HepG2 (cell line): ENCODE results near the gene DOK7. TPM values are rescaled to one million over a fixed set of nuclear protein-coding genes. Genes with fewer than 3 reads are reported as not detected.

Source experiments
- CCAR2 ChIP-seq: fragments of 200-400 bp; formaldehyde crosslinking; optimal IDR thresholded peaks from 2 replicates; pipeline ENCODE3; 2018; ENCODE audit warnings: low read depth, mild to moderate bottlenecking, low read length, moderate library complexity
- HCFC1 ChIP-seq: fragments of 150-350 bp; IDR thresholded peaks from 2 replicates; pipeline ENCODE4 v1.6.1; 2014; ENCODE audit warnings: low read depth, low read length
- HDAC2 ChIP-seq: sonication (generic); formaldehyde crosslinking; IDR thresholded peaks from 2 replicates; pipeline ENCODE4 v1.4.0; 2020; ENCODE audit warnings: missing genetic modification reagents
- HNRNPLL ChIP-seq: fragments of 200-400 bp; formaldehyde crosslinking; IDR thresholded peaks from 2 replicates; pipeline ENCODE4 v1.6.1; 2017; ENCODE audit warnings: mild to moderate bottlenecking, low read depth, low read length; ENCODE audit not compliant: poor library complexity, severe bottlenecking
- MEIS2 ChIP-seq: sonication (generic); formaldehyde crosslinking; IDR thresholded peaks from 2 replicates; pipeline ENCODE4 v1.9.0; 2021; ENCODE audit warnings: mild to moderate bottlenecking, missing genetic modification reagents
- NR1H2 ChIP-seq: sonication (generic); formaldehyde crosslinking; IDR thresholded peaks from 2 replicates; pipeline ENCODE4 v1.8.1; 2022; ENCODE audit warnings: low read depth, missing genetic modification reagents, borderline replicate concordance
- ONECUT2 ChIP-seq: sonication (generic); formaldehyde crosslinking; IDR thresholded peaks from 2 replicates; pipeline ENCODE4 v1.4.0; 2020; ENCODE audit warnings: missing genetic modification reagents
- RARA ChIP-seq: IDR thresholded peaks from 2 replicates; pipeline ENCODE4 v1.6.1; 2016; ENCODE audit warnings: missing genetic modification reagents, missing compliant biosample characterization
- STAG1 ChIP-seq: sonication (generic); formaldehyde crosslinking; IDR thresholded peaks from 2 replicates; pipeline ENCODE4 v1.4.0; 2020; ENCODE audit warnings: missing genetic modification reagents
- ZFAT ChIP-seq: sonication (generic); formaldehyde crosslinking; conservative IDR thresholded peaks from 2 replicates; pipeline ENCODE4 v1.8.1; 2023; ENCODE audit warnings: missing genetic modification reagents, inconsistent platforms
- ZNF383 ChIP-seq: sonication (generic); formaldehyde crosslinking; IDR thresholded peaks from 2 replicates; pipeline ENCODE4 v1.4.0; 2020; ENCODE audit warnings: missing genetic modification reagents, mild to moderate bottlenecking, borderline replicate concordance
- ZNF446 ChIP-seq: sonication (generic); formaldehyde crosslinking; IDR thresholded peaks from 2 replicates; pipeline ENCODE4 v1.5.0; 2020; ENCODE audit warnings: mild to moderate bottlenecking, missing genetic modification reagents
- polyA plus RNA-seq, 8 experiments: library from polyadenylated mRNA; depleted of rRNA in 3 of 8; stranded (reverse) in 7 of 8; unstranded in 1 of 8; fragments of >200 nt; fragmentation: Illumina TruSeq in 4 of 8; extraction: Trizol in 4 of 8; gene quantifications; 2 replicates each; pipeline versions ENCODE4 v1.2.1 to v1.2.3, GENCODE V29; 2011 to 2016; ENCODE audit warnings: low read depth in 4 of 8, missing spikeins in 1 of 8, mixed read lengths in 1 of 8; ENCODE audit not compliant: insufficient read depth in 1 of 8
- total RNA-seq, 5 experiments: library from RNA; depleted of rRNA; stranded (reverse); fragments of >200 nt; fragmentation: Illumina TruSeq; extraction: Trizol; gene quantifications; 2 replicates each; pipeline ENCODE4 v1.2.3, GENCODE V29; 2016; ENCODE audit warnings: low read depth in 1 of 5
- TF ChIP-seq, protein P1 (sequence below): sonication (generic); formaldehyde crosslinking; IDR thresholded peaks from 2 replicates; pipeline ENCODE4 v1.5.0; 2020; ENCODE audit warnings: mild to moderate bottlenecking, missing genetic modification reagents
- TF ChIP-seq, protein P2 (sequence below): IDR thresholded peaks from 2 replicates; pipeline ENCODE4 v1.6.1; 2018; ENCODE audit warnings: missing genetic modification reagents
- TF ChIP-seq, protein P3 (sequence below): sonication (generic); formaldehyde crosslinking; IDR thresholded peaks from 2 replicates; pipeline ENCODE4 v1.4.0; 2020; ENCODE audit warnings: missing genetic modification reagents
- TF ChIP-seq, protein P4 (sequence below): sonication (generic); formaldehyde crosslinking; IDR thresholded peaks from 2 replicates; pipeline ENCODE4 v1.4.0; 2020; ENCODE audit warnings: missing genetic modification reagents
- TF ChIP-seq, protein P5 (sequence below): sonication (generic); formaldehyde crosslinking; IDR thresholded peaks from 2 replicates; pipeline ENCODE4 v1.5.1; 2020; ENCODE audit warnings: missing genetic modification reagents, mild to moderate bottlenecking, borderline replicate concordance

The DOK7 gene
- total and polyA plus RNA-seq, 2 of the 13 experiments (the other 11 are each of a cell fraction or from before 2014, with no cell fraction given) = 0.03 to 0.07 TPM

DNA sequence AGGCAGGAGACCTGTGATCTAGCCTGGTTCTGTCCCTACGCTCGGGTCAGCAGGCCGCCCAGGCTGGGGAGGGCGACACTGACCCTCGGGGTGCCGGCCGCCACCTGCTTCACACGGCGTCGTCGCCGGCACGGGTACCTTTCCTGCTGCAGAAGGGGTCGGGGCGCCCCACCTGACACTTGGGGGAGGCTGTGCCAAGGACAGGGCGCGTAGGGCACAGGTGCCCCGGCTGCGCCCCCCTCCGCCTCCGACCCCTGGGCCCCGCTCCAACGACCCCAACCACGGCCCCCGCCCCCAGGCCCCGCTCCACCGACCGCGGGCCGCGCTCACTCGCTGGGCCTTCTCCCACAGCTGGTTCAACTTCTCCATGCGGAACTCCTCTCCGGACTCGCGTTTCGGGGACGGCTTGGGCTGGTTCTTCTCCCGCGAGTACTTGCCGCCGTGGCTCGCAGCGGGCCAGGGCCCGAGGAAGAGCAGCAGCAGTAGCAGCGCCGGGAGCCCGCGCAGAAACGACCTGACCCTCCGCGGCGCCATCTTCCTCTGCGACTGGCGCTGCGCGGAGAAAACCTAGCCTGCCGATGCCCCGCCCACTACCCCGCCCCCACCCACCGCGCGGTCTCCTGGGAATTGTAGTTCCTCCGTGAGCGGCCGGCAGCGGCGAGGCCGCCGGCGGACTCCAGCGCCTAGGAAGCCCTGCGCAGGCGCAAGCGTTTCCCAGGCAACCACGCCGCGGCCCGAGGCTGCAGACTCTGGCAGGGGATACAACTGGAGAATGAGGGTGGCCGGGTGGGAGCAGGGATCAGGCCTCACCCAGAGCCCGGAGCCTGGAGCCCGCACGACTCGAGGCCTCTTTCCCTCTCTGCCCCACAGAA is 69.0 kb downstream of the DOK7 start, which contains the start of gene LRPAP1 (continued):
- TF ChIP-seq, protein P1, sequence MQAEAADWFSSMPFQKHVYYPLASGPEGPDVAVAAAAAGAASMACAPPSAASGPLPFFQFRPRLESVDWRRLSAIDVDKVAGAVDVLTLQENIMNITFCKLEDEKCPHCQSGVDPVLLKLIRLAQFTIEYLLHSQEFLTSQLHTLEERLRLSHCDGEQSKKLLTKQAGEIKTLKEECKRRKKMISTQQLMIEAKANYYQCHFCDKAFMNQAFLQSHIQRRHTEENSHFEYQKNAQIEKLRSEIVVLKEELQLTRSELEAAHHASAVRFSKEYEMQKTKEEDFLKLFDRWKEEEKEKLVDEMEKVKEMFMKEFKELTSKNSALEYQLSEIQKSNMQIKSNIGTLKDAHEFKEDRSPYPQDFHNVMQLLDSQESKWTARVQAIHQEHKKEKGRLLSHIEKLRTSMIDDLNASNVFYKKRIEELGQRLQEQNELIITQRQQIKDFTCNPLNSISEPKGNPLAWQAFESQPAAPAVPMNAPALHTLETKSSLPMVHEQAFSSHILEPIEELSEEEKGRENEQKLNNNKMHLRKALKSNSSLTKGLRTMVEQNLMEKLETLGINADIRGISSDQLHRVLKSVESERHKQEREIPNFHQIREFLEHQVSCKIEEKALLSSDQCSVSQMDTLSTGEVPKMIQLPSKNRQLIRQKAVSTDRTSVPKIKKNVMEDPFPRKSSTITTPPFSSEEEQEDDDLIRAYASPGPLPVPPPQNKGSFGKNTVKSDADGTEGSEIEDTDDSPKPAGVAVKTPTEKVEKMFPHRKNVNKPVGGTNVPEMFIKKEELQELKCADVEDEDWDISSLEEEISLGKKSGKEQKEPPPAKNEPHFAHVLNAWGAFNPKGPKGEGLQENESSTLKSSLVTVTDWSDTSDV (CRISPR knock-in tag) = no peak
- TF ChIP-seq HCFC1 = peak; percentile 82
- peak; percentile 49; the same call in 1 of the 2 replicates for TF ChIP-seq HDAC2 (CRISPR knock-in tag)
- TF ChIP-seq ZFAT (CRISPR knock-in tag) = 0 out of 2 replicates have a peak, but pooled peaks have one; percentile 51
- TF ChIP-seq, protein P2, sequence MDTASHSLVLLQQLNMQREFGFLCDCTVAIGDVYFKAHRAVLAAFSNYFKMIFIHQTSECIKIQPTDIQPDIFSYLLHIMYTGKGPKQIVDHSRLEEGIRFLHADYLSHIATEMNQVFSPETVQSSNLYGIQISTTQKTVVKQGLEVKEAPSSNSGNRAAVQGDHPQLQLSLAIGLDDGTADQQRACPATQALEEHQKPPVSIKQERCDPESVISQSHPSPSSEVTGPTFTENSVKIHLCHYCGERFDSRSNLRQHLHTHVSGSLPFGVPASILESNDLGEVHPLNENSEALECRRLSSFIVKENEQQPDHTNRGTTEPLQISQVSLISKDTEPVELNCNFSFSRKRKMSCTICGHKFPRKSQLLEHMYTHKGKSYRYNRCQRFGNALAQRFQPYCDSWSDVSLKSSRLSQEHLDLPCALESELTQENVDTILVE (CRISPR knock-in tag) = 0 out of 2 replicates have a peak, but pooled peaks have one; percentile 52
- TF ChIP-seq NR1H2 (CRISPR knock-in tag) = 0 out of 2 replicates have a peak, but pooled peaks have one; percentile 32
- TF ChIP-seq CCAR2 = no peak
- peak; percentile 74; the same call in 1 of the 2 replicates for TF ChIP-seq ZNF446 (CRISPR knock-in tag)
- TF ChIP-seq, protein P3, sequence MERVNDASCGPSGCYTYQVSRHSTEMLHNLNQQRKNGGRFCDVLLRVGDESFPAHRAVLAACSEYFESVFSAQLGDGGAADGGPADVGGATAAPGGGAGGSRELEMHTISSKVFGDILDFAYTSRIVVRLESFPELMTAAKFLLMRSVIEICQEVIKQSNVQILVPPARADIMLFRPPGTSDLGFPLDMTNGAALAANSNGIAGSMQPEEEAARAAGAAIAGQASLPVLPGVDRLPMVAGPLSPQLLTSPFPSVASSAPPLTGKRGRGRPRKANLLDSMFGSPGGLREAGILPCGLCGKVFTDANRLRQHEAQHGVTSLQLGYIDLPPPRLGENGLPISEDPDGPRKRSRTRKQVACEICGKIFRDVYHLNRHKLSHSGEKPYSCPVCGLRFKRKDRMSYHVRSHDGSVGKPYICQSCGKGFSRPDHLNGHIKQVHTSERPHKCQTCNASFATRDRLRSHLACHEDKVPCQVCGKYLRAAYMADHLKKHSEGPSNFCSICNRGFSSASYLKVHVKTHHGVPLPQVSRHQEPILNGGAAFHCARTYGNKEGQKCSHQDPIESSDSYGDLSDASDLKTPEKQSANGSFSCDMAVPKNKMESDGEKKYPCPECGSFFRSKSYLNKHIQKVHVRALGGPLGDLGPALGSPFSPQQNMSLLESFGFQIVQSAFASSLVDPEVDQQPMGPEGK = peak; percentile 26; the same call in 1 of the 2 replicates
- TF ChIP-seq ONECUT2 (CRISPR knock-in tag) = no peak
- TF ChIP-seq MEIS2 = peak; percentile 53; the same call in 1 of the 2 replicates
- TF ChIP-seq, protein P4, sequence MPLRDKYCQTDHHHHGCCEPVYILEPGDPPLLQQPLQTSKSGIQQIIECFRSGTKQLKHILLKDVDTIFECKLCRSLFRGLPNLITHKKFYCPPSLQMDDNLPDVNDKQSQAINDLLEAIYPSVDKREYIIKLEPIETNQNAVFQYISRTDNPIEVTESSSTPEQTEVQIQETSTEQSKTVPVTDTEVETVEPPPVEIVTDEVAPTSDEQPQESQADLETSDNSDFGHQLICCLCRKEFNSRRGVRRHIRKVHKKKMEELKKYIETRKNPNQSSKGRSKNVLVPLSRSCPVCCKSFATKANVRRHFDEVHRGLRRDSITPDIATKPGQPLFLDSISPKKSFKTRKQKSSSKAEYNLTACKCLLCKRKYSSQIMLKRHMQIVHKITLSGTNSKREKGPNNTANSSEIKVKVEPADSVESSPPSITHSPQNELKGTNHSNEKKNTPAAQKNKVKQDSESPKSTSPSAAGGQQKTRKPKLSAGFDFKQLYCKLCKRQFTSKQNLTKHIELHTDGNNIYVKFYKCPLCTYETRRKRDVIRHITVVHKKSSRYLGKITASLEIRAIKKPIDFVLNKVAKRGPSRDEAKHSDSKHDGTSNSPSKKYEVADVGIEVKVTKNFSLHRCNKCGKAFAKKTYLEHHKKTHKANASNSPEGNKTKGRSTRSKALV (CRISPR knock-in tag) = peak; percentile 67; the same call in 1 of the 2 replicates
- TF ChIP-seq HNRNPLL = peak; percentile 62
- 0 out of 2 replicates have a peak, but pooled peaks have one; percentile 6 for TF ChIP-seq STAG1 (CRISPR knock-in tag)
- TF ChIP-seq, protein P5, sequence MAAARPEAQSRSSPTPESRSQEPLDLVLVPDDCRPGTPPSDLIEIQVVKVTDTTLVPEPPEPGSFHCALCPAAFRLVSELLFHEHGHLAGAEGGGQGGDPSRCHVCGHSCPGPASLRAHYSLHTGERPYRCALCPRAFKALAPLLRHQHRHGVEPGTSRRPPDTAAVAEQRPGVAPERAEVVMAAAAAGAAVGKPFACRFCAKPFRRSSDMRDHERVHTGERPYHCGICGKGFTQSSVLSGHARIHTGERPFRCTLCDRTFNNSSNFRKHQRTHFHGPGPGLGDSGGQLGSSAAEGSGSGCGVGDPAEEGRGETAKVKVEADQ (CRISPR knock-in tag) = peak; percentile 87
- peak; percentile 47 for TF ChIP-seq RARA (CRISPR knock-in tag)
- TF ChIP-seq ZNF383 = no peak
